ENCODE results near the gene VSNL1.

GRCh38 chr2:17625446-17625845, 85.0 kb downstream of the VSNL1 start:
- TF ChIP-seq POLR2A (IDR thresholded peaks at IDR 0.05; ENCODE audit: low read length), result no peak
- no peak for TF ChIP-seq GATA1 (IDR thresholded peaks at IDR 0.05; ENCODE audit: low read depth, low read length)
